NB4 (cell line): ENCODE data around the gene TMEM132E.

ENCODE experiments used
- DNase-seq: peaks from one replicate; pipeline ENCODE4 v3.0.0; 2010; ENCODE audit warnings: low read depth
- H3K4me3 ChIP-seq: one replicate; pipeline ENCODE4 v1.5.1; 2011; ENCODE audit warnings: mild to moderate bottlenecking, low read depth, low read length, moderate library complexity
- MYC ChIP-seq: IDR thresholded peaks from 2 replicates; pipeline ENCODE4 v1.6.1; 2011; ENCODE audit warnings: low read depth, low read length
- POLR2A ChIP-seq: IDR thresholded peaks from 2 replicates; pipeline ENCODE4 v1.6.1; 2011; ENCODE audit warnings: mild to moderate bottlenecking; ENCODE audit not compliant: insufficient read length; ENCODE audit errors: extremely low read depth
- TF ChIP-seq, protein P1 (sequence below): IDR thresholded peaks from one replicate; pipeline ENCODE4 v1.5.1; 2012; ENCODE audit warnings: low read depth, low read length
- TF ChIP-seq, protein P2 (sequence below): IDR thresholded peaks from 2 replicates; pipeline ENCODE4 v1.6.1; 2011; ENCODE audit warnings: low read depth, low read length

TMEM132E gene

DNA sequence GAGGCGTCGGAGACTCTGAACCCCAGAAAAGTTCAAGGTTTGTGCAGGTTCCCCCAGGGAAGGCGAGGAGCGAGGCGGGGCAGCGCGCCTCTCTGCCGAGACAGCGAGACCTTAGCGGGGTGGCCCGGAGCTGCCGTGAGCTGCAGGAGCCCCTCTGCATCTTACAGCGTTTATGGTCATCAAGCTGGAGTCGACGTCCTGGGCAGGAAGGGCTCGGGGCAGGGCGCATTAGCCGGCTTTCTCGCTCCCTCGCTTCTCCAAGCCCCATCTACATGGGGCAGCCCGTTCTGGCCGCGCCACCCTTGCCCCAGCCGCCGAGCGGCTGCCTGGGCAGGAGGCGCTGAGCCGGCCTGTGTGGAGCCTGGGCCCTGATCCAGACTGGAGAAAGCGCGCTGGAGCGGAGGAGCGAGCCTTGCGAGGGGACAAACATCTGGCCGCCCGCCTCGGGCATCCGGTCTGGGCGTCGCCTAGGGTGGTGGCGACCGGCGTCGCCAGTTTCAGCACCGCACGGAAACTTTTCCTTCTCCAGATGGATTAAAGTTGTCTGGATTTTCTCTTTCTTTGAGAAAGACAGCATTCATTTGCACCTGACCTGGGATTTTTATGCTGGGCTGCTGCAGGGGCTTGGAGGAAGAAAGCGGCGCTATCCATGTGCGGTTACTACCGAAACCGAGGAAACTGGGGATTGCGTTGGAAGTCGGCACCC is 750 bp downstream of the TMEM132E start:
- no peak overlapping the region for H3K4me3 ChIP-seq
- TF ChIP-seq, protein P1, sequence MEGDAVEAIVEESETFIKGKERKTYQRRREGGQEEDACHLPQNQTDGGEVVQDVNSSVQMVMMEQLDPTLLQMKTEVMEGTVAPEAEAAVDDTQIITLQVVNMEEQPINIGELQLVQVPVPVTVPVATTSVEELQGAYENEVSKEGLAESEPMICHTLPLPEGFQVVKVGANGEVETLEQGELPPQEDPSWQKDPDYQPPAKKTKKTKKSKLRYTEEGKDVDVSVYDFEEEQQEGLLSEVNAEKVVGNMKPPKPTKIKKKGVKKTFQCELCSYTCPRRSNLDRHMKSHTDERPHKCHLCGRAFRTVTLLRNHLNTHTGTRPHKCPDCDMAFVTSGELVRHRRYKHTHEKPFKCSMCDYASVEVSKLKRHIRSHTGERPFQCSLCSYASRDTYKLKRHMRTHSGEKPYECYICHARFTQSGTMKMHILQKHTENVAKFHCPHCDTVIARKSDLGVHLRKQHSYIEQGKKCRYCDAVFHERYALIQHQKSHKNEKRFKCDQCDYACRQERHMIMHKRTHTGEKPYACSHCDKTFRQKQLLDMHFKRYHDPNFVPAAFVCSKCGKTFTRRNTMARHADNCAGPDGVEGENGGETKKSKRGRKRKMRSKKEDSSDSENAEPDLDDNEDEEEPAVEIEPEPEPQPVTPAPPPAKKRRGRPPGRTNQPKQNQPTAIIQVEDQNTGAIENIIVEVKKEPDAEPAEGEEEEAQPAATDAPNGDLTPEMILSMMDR: no peak
- TF ChIP-seq, protein P2, sequence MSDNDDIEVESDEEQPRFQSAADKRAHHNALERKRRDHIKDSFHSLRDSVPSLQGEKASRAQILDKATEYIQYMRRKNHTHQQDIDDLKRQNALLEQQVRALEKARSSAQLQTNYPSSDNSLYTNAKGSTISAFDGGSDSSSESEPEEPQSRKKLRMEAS: no peak
- no peak for TF ChIP-seq POLR2A
- TF ChIP-seq MYC: no peak
- no peak for DNase-seq

DNA sequence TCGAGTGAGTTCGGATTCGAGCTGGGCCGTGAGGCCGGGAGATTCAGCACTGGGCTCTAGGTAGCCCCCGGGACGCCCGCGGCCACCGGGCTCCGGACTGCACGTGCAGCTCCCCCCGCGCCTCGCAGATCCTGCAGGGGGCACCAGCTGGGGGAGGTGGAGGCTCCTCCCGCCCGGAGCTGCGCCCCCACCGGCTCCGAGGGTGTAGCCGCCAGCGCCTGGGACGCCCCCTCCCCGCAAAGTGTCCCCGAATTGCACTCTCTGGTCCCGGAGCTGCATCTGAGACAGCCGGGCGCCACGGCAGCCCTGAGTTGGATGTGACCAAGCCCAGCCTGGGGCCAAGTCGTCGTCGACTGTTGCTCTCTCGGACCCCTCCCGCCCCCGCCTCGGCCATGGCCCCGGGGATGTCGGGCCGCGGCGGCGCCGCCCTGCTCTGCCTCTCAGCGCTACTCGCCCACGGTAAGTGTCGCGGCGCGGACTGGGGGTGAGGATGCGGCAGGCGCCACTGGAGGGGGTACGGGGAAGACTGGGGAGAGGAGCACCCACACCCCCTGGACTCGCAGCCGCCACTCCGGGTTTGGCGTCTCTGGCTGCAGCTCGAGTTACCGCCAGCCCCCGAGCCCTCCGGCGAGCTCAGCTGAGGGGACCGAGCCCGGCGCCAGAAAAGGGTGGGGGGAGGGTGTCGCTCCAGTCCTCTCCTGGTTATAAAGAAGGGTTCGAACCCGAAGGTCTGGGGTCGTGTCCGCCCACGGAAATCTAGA is 1.5 kb downstream of the TMEM132E start:
- TF ChIP-seq, protein P2: no peak
- TF ChIP-seq MYC (no peak), POLR2A (no peak)
- TF ChIP-seq, protein P1: no peak
- no peak for DNase-seq
- no peak overlapping the region for H3K4me3 ChIP-seq

DNA sequence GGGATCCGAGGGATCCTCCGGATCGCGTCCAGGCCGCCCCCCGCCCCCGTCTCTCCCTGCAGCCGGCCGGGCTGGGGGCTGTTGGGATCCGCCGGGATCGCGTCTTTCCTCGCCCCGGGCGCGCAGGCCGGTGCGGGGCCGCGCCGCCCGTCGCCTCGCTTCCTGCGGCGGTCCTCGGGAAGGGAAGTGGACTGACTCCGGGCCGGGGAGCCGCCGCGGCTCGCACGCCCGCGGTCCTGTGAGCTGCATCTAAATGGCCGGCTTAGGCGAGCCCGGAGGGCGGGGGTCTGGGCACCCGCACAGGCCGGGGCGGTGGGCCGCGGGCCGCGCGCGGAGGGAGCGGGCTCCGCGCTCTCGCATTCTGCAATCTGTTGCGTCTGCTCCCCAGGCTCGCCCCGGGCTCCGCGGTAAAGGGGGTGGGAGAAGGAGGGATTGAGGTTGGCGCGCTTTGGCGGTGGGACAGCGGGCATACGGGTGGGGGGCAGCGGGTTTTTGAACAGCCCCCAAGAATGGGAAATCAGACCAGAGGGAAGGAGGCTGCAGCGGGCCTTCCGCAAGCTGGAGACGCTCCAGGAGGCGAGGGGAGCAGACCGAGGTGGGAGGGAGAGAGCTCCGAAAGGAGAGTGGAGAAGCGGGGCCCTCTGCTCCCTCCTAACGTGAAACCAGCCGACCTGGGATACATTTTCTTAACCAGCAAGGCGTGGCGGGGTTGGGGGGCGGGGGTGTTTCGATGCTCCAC is 2.2 kb downstream of the TMEM132E start:
- TF ChIP-seq, protein P2: no peak
- no peak for TF ChIP-seq MYC
- no peak for TF ChIP-seq POLR2A
- TF ChIP-seq, protein P1: no peak
- no peak overlapping the region for H3K4me3 ChIP-seq
- no peak for DNase-seq

DNA sequence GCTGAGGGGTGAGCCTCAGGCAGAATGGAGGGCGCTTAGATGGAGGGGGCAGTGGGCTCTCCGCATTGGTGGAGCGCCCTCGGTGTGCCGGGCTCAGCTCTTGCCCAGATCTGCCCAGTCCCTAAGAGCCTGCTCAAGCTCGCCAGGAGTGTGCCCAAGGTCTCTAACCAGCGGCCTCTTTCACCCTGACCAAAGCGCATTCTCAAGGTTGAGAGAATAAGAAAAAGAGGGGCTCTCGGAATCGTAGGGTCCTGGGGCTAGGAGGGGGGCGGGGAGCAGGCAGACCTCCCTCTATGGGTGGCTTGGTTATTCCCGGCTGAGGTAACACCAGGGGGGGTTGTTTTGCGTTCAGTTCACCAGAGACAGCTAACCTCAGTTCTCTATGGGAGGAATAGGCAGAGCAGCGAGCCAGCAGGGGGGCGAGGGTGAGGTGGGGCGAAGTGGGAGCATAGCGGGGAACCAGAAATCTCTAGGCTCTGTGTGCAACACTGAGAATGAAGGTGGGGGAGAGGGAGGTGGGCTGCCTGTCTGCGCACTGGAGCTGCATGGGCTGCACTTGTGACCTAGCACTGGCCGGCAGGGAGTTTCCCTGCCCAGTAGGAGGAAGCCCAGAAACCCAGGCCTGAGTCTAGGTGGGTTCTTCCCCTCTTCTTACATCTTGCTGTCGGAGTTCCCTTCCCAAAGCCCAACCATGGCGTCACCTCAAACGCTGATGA is 3.0 kb downstream of the TMEM132E start:
- H3K4me3 ChIP-seq: no peak overlapping the region
- DNase-seq: no peak
- TF ChIP-seq, protein P1: no peak
- TF ChIP-seq POLR2A (no peak), MYC (no peak)
- TF ChIP-seq, protein P2: no peak

DNA sequence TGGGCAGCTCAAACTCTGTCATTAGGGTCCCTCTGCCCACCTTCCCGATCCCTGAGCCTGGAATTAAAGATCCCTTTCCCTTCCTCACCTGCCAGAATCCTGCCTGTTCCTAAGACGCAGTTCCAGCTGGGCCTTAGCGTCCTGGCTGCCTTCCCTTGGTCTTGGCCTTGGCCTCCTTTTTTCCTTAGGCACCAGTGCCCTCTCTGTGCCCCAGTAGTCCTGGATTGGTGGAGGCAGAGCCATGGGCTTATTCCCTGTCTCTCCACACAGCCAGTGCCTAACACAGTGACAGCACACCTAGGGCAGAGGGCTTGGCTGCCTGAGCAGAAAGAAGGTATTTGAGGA is 3.5 kb downstream of the TMEM132E start:
- H3K4me3 ChIP-seq: no peak overlapping the region
- TF ChIP-seq POLR2A (no peak), MYC (no peak)
- TF ChIP-seq, protein P2: no peak
- TF ChIP-seq, protein P1: no peak
- DNase-seq: no peak
